IPS DF 19.7 (cell line): ENCODE measurements around the gene MSL2.
"Not testable (repeated sequence)": the region's sequence is repeated elsewhere in the genome, so short reads cannot be mapped to it uniquely, and the experiment has no call there.

Experiments
- DNase-seq: peaks from one replicate; pipeline ENCODE4 v3.0.0-alpha.2; 2013; ENCODE audit warnings: low read depth, low spot score

Gene MSL2, protein sequence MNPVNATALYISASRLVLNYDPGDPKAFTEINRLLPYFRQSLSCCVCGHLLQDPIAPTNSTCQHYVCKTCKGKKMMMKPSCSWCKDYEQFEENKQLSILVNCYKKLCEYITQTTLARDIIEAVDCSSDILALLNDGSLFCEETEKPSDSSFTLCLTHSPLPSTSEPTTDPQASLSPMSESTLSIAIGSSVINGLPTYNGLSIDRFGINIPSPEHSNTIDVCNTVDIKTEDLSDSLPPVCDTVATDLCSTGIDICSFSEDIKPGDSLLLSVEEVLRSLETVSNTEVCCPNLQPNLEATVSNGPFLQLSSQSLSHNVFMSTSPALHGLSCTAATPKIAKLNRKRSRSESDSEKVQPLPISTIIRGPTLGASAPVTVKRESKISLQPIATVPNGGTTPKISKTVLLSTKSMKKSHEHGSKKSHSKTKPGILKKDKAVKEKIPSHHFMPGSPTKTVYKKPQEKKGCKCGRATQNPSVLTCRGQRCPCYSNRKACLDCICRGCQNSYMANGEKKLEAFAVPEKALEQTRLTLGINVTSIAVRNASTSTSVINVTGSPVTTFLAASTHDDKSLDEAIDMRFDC

DNA sequence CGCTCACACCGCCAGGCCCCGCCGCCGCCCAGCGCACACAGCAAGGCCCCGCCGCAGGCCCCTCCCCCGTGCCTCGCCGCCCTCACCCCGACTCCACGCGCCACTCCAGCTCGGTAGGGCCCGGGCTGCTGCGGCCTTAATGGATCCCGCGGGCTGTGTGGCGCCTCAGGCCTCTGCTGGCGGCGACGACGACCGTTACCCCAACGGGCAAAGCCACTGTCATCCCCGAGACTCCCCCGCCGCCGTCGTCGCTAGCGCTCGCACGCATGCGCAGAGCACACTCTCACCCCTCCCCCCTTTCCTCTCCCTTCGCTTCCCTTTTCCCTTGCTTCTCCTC is at the start of gene MSL2:
Gene MSL2 (minus strand): TSS at position 272 of the 337 bp plus-strand sequence. CDS start 1,222 bp downstream, outside the sequence.
- no peak for DNase-seq

DNA sequence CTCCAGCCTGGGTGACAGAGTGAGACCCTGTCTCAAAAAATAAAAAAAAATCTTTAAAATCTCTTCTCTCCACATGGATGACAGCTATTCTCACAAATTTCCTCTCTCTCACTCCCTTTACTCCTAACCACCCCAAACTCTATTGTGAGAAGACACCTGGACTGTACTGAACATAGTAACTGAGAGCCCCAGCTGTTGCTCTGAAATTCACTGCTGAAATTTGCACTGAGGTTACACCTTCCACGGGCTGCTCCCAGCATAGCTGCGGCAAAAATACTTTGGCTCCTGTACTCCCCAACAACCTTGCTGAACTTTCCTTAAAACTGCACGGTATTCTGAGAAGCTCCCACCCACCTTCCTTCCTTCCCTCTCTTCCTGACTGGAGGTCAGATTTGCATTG is 49.6 kb upstream of the MSL2 start:
- no peak for DNase-seq

DNA sequence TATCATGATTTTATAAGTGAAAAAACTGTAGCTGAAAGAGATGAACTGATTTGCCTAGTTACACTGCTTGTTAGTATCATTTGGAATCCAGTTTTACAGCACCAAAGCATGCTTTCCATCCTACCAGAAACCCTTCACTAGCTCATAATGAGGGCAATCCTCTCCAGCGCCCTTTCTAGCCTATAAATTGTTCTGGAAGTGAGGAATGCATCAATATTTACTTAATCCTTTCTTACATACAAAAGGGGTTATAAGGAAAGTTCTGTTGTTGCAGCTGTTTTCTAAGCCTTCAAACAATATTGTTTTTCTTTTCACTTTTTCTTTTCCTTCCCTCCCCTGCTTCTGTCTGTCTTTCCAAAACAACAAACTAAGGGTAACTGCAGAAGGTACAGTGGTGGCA is 43.0 kb upstream of the MSL2 start:
- DNase-seq = no peak

DNA sequence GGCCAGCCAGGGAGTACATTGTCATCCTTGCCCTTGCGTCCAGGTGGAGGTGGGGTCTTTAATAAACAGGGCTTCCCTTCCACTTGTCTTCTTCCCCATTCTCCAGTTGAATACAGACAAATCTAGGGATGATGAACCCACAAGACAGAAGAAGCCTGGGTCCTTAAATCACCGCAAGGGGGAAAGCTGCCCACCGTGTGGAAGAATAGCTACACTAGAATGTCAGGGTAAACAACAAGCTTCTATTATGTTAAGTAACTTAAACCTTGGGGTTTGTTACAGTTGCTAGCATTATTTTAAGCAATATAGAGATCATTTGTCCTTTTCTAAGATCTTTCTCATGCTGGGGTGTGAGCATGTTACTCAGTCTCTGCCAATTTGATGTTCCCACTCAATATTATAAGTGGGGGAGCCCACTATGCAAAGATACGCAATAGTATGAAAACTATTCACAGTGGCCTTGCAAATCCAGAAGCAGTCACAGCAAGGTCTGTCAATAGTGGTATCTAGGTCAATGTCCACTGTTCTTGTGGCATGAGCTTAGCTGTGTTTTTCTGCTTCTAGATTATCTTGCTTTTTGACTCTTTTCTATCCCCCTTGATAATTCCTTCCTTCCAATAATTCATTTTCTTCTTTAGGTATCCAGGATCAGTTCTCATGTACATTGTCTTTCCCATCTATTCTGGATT is 42.0 kb upstream of the MSL2 start:
- DNase-seq = no peak

DNA sequence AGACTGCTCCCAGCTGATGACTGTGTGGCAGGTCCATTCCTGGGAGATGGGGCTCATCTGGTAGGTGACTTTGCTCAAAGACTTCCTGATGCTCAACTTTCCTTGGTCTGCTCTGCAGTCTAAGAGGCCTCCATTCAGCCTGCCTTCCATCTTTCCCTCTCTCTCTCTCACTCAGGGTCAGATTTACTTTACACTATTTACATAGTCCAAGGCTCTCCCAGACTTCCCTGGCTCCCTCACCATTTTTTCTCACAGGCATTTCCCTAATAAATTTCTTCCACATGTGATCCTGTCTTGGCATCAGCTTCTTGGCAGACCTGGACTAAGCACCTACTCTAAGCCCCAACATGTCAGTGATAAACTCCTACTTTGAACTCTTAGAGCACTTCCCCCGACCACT is 41.0 kb upstream of the MSL2 start:
- DNase-seq = no peak

DNA sequence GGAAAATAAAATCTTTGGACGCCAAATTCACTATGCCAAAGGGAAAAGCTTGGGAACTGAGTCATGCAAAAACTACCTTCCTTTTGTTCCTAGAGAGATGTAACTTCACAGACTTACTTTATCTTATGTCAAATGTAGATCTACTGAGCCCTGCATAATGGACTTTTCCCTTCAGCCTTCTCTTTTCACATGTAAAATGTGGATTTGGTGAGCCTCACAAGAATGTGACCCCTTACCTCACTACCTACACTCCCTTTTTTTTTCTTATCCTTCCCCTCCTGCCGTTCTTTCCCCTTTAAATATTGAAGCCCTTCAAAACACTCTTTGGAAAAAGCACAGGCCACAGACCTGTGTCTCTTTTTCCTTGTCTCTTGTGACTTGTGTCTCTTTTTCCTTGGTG is 40.0 kb upstream of the MSL2 start:
- DNase-seq = no peak

DNA sequence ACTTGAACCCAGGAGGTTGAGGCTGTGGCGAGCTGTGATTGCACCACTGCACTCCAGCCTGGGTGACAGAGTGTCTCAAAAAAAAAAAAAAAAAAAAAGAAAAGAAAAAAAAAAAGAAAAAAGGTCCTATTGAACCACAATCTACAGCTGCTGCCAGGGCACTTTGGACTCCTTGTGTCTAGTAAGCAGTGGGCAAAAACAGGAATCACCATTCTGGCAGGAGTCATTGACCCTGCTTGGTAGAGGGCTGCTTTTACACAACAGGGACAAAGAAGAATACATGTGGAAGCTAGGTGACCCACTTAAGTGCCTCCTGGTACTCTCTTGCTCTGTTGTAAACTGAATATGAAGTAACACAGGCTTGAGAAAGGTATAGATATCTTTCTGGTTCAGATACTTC is 39.4 kb upstream of the MSL2 start:
- DNase-seq = no peak

DNA sequence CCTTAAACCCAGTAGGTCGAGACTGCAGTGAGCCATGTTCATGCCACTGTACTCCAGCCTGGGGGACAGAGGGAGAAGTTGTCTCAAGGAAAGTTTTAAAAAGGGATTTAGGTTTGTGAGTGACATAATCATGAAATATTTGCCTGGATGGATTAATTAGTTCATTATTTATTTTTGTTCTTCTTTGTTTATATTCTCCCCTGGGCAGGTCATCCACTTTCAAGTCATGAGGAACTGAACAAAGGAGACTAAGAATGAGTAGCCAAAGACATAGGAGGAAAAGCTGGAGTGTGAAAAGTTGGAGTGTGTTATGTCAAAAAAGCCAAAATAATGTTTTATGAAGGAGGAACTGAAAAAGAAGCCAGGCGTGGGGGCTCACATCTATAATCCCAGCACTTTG is 36.3 kb upstream of the MSL2 start:
- no peak for DNase-seq

DNA sequence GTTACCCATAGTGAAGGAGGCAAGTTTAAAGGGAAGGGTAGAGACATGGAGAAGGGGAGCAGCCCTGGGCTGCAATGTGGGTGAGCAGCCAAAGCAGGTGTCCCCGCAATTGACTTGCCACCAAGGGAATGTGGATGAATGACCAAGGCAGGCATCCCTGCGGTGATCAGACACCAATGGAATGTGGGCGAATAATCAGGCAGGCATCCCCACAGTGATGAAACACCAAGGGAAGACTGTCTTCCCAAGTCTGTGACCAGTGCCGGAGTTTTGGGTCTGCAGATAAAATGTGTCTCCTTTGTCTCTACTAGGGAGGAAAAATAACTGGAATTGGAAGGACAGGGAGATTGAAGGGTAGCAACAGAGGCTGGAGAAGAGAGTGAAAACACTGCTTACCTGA is 26.6 kb upstream of the MSL2 start:
- not testable (repeated sequence) for DNase-seq

DNA sequence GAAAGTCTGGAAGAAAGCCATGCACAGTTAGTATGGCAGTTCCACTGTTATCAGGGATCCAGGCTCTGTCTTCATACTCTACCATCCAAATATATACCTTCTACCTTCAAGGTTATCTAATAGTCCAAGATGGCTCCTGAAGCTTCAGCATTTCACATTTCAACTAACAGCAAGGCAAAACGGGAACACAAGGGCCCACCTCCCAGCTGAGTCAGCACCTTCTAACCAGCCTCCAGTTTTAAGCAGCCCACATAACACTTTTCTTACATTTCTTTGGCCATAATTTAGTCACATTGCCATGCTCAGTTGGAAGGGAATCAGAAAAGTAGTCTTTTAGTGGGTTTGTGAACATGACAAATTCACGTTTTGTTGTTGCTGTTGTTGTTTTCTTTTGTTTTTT is 15.4 kb upstream of the MSL2 start:
- no peak for DNase-seq

DNA sequence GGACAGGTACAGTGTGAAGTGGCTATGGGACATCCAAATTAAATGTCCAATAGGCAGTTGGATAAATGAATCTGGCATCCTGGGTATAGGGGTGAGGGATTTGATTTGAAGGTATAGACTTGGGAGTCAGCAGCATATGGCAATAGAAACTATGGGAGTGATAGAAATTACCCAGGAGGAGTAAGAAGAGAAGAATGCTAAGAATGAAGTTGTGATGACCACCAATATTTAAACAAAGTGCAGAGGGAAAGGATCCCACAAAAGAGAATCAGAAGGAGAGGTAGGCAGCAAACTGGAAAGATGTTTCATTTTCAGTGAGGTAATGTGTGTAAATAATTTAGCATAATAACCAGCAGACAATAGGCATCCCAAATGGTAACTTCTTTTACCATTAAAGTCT is 13.8 kb upstream of the MSL2 start:
- no peak for DNase-seq

DNA sequence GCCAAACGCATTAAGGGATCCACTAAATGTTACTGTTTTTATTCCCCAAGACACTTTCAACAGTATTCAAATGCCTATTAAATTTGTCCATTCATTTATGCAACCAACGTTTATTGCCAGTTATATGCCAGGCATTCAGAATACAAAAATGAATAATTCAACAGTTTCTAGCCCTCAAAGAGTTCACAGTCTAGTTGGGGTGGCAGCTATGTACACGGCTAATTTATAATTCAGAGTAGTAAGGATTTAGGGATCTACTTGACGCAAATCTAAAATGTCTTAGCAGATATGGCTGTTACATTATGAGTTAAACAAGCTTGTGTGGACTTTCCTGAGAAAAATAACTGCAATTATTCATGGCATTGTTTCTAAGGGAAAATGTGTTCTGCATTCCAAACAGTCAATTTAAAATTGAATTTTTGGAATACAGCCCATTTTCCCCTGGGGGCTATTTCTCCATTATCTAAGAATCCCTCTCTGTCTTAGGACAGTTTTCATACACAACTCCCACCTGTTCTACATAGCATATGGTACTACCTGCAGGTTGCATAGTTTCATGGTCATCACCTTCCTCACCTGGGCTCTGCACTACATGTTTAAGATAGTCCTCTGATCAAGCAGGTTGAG is 11.5 kb upstream of the MSL2 start:
- DNase-seq = no peak

DNA sequence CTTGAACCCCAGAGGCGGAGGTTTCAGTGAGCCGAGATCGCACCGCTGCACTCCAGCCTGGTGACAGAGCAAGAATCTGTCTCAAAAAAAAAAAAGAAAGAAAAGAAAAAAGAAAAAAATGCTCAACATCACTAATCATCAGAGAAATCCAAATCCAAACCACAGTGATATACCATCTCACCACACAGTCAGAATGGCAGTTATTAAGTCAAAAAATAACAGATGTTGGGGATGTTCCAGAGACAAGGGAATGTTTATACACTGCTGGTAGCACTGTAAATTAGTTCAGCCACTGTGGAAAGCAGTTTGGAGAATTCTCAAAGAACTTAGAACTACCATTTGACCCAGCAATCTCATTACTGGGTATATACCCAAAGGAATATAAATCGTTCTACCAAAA is 3.1 kb upstream of the MSL2 start:
- not testable (repeated sequence) for DNase-seq

DNA sequence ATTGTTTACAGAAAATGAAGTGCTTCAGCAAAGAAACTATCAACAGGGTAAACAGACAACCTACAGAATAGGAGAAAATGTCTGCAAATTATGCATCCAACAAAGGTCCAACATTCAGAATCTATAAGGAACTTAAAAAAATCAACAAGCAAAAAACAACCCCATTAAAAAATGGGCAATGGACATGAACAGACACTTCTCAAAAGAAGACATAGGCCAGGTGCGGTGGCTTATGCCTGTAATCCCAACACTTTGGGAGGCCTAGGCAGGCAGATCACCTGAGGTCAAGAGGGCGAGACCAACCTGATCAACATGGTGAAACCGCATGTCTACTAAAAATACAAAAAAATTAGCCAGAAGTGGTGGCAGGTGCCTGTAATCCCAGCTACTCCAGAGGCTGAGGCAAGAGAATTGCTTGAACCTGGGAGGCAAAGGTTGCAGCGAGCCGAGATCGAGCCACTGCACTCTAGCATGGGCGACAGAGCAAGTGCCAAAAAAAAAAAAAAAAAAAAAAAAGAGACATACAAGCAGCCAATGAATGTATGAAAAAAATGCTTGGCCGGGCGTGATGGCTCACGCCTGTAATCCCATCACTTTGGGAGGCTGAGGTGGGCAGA is 2.4 kb upstream of the MSL2 start:
- not testable (repeated sequence) for DNase-seq

DNA sequence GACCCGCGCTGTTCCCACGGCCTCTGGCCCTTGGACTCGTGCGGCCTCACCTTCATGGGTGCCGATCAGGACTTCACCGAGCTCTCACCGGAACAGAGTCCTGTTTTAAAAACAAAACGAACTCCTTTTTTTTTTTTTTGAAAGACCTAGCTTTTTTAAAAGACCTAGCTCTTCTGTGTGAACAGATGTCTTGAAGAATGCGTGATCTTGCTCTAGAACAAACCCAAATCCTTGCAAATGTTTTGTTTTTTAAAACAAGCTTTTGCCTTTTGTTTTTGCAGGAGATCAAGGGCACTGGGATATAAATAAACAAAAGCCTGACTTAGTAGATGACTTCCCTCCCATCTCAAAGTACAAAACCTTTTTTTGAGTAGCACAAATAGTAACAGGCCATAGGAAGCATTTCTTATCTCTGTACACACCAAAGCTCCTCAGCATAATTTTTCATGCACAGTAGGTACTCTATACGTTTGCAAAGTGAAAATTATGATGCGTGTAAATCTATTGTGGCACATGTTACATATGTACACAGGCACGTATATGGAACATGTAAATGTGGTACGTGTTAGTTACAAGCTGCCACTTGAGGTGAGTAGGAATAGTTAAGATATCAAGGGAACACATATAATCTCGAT is 1.1 kb upstream of the MSL2 start:
- no peak for DNase-seq

DNA sequence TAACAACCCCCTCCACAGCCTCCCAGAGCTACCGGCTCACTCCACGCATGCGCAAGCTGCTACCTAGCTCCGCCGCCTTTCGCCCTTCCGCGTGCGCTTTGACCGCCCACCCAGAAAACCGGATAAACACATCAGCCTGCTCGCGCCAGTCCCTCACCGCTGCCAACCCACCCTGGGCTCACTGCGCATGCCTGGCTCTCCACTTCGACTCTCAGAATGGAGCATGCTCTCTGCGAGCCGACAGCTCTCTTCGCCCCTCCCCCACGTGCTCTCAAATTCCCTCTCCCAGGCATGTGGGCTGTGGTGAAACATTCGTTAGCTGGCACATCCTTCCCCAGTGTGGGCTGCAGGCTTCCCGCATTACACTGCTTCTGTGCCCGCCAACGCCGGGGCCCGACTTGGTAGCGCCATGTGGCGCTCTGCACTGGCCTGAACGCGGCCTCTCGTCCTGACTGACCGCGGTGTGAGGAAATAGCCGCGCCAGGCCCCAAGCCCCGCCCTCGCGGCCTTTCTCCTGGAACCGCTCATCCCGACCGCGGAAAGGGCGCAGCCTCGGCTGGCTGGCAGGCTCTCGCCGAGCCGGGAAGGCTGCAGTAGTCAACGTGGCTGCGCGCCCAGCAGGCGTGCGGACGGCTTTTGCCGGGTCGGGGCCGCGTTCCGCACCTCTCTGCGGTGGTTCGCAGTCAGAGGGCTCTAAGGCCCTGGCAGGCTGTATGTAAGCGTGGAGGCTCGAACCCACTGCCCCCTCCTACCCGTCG is 445 bp upstream of the MSL2 start:
- DNase-seq = peak; percentile 92

DNA sequence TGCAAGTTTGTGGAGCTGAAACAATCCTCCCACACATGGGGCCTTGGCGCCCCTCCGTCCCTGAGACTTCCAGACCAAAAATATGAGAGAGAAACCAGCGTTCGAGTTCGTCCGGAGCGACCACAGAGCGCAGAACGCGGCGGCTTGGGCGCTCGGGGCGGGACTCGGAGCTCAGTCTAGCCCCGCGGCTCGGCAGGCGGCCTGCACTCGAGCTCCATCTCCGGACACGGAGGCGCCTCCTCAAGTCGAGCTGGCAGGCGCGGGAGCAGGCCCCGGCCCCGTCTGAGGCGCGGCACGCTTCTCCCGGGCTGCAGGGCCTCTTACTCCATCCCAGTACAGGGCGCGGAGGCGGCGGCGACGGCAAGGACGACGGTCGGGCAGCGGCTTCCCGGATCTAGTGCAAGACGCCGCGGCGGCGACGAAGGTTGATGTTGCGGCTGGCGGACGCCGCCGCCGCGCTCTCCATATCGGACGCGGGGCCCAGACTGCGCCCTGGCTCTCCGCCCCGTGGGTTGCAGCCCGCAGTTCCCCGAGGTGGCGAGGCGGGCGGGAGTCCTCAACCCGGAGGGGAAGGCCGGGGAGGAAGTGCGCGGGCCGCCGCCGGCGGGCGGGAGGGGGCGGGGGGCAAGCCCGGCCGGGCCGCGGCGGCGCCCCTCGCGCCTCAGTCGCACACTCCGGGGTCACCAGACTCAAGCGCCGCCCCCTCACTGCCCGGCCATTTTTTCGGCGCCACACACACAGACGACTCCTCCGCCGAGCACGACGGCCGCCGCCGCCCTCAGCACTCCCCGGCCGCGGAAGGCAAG is 674 bp downstream of the MSL2 start:
- DNase-seq = no peak

DNA sequence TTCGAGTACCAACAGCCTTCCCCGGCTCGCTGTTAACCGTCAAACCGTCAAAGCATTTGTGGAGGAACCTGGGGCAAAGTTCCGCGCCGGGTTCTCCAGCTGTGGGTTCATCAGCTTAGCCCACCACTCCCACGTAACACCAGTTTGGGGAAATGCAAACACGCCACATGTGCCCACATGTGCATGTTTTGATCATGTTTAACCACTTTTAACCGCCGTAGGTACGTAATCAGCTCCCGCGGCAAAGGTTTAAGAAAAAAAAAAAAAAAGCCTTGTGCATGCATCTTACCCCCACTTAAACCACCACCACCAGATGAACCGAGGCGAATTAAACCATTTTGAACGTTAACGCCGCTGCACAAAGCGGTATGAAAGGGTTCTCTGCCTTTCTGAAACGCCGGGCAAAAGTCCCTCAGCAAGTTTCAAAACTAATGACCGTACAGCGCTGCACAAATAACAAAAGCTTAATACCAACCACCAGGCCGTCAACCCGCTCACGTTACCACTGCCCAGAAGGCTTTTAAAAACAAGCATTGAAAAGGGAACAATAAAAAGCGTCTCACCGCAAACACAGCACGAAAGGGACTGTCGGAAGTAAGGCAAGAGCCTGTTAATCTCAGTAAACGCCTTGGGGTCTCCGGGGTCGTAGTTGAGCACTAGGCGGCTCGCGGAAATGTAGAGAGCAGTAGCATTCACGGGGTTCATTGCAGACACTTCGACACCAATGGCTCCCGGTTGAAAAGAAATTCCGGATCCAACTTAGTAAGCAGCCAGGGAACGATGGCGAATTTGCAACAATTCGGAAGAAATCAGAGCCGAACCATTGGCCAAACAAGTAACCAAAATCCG is 1.5 kb downstream of the MSL2 start:
- DNase-seq = no peak
